Activated T-cell treated with anti-CD3 and anti-CD28 coated beads for 48 hours (primary cell): ENCODE data around the gene DPH6.
"Not testable (repeated sequence)": the region's sequence is repeated elsewhere in the genome, so short reads cannot be mapped to it uniquely, and the experiment has no call there.

Source experiments
- DNase-seq: peaks from one replicate; pipeline ENCODE4 v3.0.0-alpha.2; 2020; ENCODE audit warnings: low read depth

Gene DPH6

GRCh38 chr15:35437157-35437556 lies 108.8 kb downstream of the DPH6 start:
- DNase-seq = no peak

- DNase-seq = no peak
Measured at GRCh38 chr15:35436422-35436821, 109.5 kb downstream of the DPH6 start.

- no peak for DNase-seq
Measured at GRCh38 chr15:35431281-35431680, 114.7 kb downstream of the DPH6 start.

- DNase-seq = no peak
Measured at GRCh38 chr15:35430301-35430700, 115.7 kb downstream of the DPH6 start.

- no peak for DNase-seq
Measured at GRCh38 chr15:35427496-35427895, 118.5 kb downstream of the DPH6 start.

- DNase-seq = no peak
Measured at GRCh38 chr15:35427091-35427490, 118.9 kb downstream of the DPH6 start.

- no peak for DNase-seq
Measured at GRCh38 chr15:35410775-35411174, 135.2 kb downstream of the DPH6 start.

GRCh38 chr15:35399901-35400300 lies 146.1 kb downstream of the DPH6 start:
- no peak for DNase-seq

- DNase-seq = no peak
Measured at GRCh38 chr15:35397027-35397426, 148.9 kb downstream of the DPH6 start.

- no peak for DNase-seq
Measured at GRCh38 chr15:35394416-35394815, 151.5 kb downstream of the DPH6 start.

GRCh38 chr15:35393398-35393797 lies 152.6 kb downstream of the DPH6 start:
- no peak for DNase-seq

GRCh38 chr15:35391408-35391984 lies 154.5 kb downstream of the DPH6 start:
- not testable (repeated sequence) for DNase-seq

- DNase-seq = no peak
Measured at GRCh38 chr15:35383506-35383905, 162.5 kb downstream of the DPH6 start.

GRCh38 chr15:35381328-35381727 lies 164.6 kb downstream of the DPH6 start:
- no peak for DNase-seq

GRCh38 chr15:35379972-35380371 lies 166.0 kb downstream of the DPH6 start:
- no peak for DNase-seq

- DNase-seq = not testable (repeated sequence)
Measured at GRCh38 chr15:35378454-35378853, 167.5 kb downstream of the DPH6 start.

- DNase-seq = no peak
Measured at GRCh38 chr15:35376707-35377106, 169.3 kb downstream of the DPH6 start.

- no peak for DNase-seq
Measured at GRCh38 chr15:35374661-35375060, 171.3 kb downstream of the DPH6 start.

GRCh38 chr15:35362195-35362829 lies 183.7 kb downstream of the DPH6 start:
- no peak for DNase-seq

GRCh38 chr15:35358824-35359223 lies 187.1 kb downstream of the DPH6 start:
- DNase-seq = no peak

GRCh38 chr15:35351059-35351458 lies 194.9 kb downstream of the DPH6 start:
- no peak for DNase-seq

- DNase-seq = no peak
Measured at GRCh38 chr15:35349916-35350315, 196.0 kb downstream of the DPH6 start.

- no peak for DNase-seq
Measured at GRCh38 chr15:35330916-35331315, 215.0 kb downstream of the DPH6 start.

- DNase-seq = no peak
Measured at GRCh38 chr15:35330048-35330695, 215.8 kb downstream of the DPH6 start.
